HG03135 (cell line): ENCODE data around the gene RUSF1.
"Not testable (repeated sequence)": the region's sequence is repeated elsewhere in the genome, so short reads cannot be mapped to it uniquely, and the experiment has no call there.

Source experiments
- ATAC-seq: cut with Tn5 transposase; IDR thresholded peaks from one replicate; pipeline ENCODE4 v1.9.1; 2021; ENCODE audit warnings: mild to moderate bottlenecking, moderate library complexity; ENCODE audit not compliant: unreplicated experiment

The RUSF1 gene

DNA sequence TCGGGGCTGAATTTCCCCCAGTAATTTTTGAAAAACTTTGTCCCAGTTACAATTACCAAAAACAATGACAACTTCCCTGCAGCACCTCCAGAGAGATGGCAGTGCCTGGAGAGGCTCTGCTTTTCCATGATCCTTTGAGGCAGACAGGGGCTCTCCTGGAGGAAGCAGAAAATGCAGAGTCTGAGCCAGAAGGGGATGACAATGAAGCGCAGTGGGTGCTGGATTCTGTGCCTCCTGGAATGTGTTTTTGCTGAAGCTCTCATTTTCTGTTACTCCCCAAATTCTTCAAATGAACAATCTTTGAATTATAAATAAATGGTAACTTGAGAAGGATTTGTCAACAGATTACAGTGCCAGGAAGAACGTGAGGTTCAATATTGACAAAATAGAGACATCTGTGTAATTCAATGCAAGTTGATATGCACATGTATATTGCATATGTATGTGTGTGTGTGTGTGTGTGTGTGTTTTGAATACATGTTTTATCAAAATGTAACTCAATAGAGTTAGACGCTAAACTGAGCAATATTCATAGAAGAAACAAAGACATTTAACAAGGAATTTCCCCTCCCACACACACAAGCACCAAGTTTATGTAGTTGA, 9.7 kb upstream of the RUSF1 start:
- no peak for ATAC-seq

DNA sequence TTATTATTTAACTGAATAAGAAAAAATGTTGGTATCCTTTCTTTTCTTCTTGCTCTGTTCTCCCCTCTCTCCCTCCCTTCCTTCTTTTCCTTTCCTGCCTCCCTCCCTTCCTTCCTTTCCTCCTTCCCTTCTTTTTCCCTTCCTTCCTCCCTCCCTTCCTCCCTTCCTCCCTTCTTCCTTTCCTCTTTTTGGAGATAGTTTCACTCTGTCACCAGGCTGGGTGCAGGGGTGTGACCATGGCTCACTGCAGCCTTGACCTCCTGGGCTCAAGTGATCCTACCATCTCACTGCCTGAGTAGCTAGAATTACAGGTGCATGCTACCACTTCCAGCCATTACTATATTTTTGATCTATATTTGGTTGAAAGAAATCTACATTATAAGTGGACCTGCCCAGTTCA, 5.7 kb upstream of the RUSF1 start:
- no peak for ATAC-seq

DNA sequence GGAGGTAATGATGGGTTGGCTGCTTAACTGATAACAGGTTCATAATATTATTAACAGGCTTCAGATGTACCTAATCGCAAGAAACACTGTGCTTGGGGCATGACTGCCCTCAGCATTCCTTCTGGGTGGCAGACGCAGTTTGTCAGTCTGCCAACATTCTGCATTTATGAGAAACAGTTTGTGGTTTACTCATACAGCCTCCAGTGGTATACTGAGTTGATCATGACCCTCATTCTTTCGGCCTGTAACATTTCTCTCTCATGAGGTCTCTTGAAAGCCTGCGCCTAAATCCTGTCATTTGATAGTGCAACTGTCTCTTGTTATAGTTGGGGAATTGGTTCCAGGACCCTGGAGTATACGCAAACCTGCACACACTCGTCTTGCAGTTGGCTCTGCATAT, 4.9 kb upstream of the RUSF1 start:
- ATAC-seq, result no peak

DNA sequence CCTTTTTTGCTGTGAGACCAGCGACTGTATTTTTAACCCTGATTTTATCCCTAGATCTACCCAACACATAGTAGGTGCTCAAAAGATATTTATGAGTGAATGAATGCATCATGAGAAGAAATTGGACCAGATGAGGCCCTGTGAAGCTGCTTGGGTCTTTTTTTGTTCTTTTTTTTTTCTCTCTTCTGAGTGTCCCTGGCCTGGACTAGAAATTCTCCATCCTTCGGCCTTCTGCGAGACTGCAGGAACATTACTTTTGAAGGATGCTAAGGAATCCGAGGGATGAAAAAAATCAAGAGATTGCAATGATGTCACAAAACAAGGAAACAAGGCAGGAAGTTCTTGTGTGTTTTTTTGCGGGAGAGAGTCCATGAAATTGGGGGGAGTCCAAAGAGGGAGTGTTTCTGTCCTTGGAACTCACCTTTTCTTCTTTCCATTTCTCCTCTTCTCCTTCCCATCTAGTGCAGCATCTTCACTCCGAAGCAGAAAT, 560 bp upstream of the RUSF1 start:
- no peak for ATAC-seq

DNA sequence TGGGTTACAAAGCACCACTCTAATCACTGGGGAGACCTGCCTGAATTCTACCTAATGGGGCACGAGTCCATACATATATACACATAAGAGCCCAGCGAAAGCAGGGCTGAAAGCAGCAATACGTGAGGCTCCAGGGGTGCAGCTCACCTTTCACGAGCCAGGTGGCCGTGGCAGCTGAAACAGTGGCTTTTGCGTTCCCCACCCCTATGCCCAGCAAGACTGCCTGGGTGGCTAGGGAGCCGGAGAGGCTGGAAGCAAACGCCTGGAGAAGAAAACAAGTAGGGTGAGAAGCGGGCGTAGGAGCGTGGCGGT, 618 bp downstream of the RUSF1 start:
- peak; percentile 7 for ATAC-seq

DNA sequence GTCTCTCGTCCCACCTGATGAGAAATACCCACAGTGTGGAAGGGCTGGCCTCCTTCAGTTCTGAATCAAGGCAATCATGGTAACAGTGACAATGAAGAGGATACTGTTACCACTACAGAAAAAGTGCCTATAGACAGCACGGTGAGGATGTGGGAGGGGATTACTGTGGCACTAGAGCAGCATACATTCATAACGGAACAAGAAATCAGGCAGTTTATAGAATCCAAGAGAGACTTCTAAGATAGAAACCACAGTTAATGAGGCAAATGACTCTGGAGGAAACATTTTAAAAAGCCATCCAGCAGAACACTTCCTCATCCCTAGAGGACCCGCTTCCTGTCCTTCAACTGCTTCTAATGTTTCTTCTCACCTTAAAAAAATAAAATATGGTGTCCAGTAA, 2.7 kb downstream of the RUSF1 start:
- no peak for ATAC-seq

DNA sequence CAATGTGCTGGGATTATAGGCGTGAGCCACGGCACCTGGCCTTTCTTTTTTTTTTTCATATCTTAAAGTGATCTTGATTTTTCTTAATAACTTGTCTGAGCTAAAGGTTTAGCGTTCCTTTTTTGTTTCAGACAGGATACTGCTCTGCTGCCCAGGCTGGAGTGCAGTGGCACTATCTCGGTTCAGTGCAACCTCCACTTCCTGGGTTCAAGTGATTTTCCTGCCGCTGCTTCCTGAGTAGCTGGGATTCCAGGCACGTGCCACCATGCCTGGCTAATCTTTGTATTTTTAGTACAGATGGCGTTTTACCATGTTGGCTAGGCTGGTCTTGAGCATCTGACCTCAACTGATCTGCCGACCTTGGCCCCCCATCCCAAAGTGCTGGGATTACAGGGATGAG, 4.0 kb downstream of the RUSF1 start:
- ATAC-seq, result no peak

DNA sequence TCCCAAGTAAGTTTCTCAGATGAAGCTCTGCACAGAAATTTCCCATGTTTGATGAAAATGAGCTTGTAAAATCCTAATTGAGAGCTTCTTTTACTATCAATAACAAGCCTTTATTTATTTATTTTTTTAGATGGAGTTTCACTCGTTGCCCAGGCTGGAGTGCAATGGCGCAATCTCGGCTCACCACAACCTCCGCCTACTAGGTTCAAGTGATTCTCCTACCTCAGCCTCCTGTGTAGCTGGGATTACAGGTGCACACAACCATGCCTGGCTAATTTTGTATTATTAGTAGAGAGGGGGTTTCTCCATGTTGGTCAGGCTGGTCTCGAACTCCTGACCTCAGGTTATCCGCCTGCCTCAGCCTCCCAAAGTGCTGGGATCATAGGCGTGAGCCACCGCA, 4.6 kb downstream of the RUSF1 start:
- not testable (repeated sequence) for ATAC-seq

DNA sequence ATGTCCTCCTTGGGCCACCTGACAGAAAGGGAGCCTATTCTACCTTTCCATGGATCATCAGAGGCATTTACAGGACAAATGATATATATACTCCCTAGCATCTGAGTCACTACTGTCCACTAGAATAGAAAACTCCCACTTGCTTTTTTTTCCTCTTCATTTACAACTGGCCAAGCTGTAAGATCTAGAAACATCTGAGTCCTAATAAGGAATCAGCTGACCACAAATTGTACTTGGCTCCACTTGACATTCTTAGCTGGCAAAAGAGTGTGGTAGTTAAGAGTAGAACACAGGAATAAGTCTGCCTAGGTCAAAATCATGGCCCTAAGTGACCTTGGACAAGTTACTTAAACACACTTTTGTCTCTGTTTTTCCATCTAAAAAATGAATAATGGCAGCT, 5.2 kb downstream of the RUSF1 start:
- no peak for ATAC-seq

DNA sequence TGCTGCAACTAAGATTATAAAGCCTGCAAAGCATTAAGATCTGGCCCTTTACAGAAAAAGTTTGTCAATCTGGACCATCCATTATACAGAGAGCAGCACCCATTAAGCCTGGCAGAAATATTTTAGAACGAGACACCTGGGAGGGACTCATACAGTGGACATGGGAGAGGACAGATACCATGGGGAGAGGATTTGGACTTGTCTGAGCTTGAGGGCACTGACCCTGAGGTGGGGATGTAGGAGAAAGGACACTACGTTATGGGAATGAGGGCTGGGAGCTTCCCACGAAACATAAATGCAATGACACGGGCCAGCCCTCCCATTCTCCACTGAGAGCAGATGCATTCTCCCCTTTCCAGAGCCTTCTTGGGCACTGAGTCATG, 6.2 kb downstream of the RUSF1 start:
- no peak for ATAC-seq

DNA sequence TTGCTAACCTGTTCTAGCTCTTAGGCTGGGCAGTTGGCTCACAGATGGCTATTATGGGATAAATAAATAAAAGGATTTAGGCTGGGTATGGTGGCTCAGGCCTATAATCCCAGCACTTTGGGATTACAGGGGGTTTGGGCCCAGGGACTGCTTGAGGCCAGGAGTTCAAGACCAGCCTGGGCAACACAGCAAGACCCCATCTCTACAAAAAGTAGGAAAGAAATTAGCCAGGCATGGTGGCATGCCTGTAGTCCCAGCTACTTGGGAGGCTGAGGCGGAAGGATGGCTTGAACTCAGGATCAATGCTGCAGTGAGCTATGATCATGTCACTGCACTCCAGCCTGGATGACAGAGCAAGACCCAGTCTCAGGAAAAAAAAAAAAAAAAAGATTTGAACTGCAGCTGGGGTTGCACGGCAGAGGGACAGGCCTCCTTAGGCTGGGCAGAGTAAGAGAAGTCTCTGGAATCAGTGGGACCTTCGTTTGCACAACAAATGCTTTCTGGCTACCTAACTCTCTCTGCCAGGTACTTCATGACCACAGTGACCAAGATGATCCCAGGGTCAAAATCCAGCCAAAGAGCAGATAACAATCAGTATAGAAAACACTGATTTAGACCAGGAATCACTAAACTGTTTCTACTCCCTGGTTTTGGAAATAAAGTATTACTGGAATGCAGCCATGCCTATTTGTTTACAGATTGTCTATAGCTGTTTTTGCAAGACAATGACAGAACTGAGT, 6.8 kb downstream of the RUSF1 start:
- no peak for ATAC-seq

DNA sequence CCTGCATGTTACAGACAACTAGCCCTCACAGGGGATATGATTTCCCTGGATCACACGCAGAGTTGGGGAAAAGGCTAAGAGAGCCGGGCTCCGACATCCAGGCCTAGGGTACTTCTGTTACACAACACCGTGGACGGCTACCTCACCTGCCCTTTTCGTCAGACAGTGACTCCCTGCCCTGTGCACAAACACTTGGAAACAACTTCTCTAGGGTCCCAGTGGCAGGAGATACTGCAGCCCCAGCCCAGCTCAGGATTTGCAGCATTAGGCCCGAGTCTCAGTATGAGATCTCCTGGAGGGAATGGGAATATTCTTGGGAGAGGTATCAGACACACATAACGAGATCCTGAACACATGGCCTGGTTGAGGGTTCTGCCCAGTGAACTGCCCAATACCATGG, 8.3 kb downstream of the RUSF1 start:
- ATAC-seq, result no peak

DNA sequence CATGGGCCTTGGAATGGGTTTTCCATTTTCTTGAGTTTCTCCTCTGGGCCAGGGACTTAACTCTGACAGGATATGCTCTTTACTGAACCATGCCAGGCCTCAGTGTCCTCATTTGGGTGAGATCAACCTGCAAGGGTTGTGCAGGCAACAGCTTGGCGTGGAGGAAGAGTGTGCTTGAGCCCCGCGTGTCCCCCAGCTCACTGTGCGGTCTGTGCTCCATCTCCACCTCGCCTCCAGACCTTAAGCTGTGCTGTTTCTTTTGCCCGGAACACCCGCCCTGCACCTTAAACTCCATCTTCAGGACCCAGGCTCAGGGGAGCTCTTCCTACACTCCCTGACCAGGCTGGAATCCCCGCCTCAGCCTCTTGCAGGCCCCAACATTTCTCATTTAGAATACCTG, 9.7 kb downstream of the RUSF1 start:
- ATAC-seq, result no peak

DNA sequence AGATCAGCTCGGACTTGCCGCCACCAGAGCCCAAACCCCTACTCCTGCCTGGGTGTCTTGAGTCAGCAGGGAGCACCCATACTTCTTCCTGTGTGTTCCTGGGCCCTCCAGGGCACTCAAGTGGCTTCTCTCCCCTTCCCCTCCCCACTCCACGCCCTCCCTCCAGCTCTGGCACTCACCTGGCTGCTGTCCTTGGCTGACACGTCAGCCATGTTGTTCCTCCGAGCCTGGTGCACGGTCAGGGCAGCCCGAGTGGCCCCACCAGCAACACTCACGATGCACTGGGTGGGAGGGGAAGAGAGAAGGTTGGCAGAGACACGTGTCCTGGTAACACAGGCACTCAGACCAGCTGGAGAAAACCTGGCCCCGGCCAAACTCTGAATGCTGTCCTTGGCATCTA, 11.5 kb downstream of the RUSF1 start:
- ATAC-seq, result no peak

DNA sequence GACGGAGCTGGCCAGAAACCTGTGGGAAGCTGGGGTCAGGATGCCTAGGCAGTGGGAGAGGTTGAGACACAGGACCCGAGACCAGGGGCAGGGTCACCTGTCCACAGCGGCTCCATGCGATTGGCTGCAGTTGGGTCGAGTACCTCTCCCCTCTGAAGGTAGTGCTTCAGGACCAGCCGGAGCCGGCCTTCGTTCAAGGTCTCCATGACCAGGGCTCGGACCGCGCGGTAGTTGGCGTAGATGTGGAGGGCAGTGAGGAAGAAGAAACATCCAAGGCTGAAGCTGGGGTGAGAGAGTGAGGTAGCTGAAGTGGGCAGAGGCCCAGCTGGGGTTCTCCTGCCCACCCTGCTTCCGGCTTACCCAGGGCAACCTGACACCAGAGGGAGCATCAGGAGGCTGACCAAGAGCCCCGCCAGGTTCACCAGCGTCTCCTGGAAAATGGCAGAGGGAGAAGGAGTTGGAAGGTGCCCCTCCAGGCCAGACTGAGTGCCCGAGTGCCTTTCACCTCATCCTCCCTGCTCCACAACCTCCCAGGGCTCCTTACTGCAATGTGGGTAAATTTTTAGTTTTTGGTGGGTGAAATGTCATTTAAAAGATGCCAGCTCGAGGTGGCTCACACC, 14.6 kb downstream of the RUSF1 start:
- no peak for ATAC-seq

DNA sequence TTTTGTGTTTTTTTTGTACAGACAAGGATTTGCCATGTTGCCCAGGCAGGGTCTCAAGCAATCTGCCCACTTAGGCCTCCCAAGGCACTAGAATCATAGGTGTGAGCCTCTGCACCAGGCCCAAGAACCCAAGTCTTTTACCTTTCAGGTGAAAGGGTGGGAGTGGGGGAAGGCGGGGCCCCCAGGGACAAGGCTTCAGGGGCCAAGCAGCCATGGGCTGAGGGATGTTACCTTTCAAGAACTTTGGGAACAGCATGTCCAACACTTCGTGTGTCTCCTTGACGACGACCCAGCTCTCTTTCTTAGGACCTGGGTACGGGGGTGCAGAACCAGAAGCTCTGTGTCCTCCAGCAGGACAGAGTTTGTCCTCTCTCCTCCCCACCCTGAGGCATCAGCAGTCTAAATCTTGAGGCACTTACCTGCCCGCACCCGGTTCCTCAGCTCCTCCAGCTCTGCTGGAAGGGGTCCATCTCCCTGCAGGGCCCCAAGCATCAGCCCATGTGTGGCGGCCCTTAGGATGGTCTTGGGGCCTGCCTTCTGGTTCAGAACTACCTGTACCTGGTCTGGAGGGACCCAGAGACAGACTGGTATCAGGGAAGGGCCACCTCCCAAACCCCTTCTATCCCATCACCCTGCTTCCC, 16.3 kb downstream of the RUSF1 start:
- ATAC-seq, result no peak

DNA sequence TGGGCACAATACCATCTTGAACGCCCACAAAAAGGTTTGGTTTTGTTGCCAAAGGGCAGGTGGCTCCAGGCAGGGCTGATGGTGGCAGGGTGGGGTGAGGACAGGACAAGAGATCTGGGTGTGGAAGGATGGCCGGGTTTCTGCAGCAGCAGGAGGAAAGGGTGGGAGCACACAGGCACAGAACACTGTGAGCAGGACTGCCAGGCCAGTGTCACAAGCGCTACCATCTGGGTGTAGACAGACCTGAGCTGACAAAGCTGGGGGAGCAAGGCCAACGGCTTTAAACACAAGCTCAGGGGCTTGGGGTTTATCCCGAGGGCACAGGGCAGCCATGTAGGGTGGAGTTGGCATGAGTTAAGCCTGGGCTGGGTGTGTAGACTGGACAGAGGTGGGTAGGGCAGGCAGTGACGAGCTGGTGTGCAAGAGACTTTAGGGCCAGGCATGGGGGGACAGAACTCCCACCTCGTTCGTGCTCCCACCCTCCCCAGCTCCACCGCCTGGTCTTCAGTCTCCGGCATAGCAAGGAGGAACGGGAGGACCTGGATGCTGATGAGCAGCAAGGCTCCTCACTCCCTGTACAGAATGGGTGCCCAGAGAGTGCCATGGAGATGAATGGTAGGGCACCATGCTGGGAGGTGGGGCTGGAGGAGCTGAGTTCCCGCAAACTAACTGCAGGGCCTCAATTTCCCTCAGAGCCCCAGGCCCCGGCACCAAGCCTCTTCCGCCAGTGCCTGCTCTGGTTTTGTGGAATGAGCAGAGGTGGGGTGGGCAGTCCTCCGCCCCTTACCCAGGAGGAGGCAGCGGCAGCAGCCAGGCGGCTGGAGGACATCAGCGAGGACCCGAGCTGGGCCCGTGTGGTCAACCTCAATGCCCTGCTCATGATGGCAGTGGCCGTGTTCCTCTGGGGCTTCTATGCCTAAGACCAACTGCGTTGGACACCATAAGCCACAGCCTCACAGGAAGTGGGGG, 18.3 kb downstream of the RUSF1 start:
- no peak for ATAC-seq

DNA sequence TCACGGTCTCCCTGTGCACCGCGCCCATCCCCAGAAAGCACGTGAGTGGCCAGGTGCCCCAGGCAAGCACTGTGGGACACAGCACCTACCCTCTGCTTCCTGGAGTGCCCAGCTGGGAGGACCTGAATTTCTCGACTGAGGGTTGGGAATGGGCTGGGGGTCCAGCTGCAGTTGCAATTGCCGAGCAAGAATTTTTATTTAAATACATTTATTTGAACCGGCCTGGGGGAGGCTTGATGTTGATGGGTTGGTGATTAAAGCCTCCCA, 19.0 kb downstream of the RUSF1 start:
- ATAC-seq, result no peak

DNA sequence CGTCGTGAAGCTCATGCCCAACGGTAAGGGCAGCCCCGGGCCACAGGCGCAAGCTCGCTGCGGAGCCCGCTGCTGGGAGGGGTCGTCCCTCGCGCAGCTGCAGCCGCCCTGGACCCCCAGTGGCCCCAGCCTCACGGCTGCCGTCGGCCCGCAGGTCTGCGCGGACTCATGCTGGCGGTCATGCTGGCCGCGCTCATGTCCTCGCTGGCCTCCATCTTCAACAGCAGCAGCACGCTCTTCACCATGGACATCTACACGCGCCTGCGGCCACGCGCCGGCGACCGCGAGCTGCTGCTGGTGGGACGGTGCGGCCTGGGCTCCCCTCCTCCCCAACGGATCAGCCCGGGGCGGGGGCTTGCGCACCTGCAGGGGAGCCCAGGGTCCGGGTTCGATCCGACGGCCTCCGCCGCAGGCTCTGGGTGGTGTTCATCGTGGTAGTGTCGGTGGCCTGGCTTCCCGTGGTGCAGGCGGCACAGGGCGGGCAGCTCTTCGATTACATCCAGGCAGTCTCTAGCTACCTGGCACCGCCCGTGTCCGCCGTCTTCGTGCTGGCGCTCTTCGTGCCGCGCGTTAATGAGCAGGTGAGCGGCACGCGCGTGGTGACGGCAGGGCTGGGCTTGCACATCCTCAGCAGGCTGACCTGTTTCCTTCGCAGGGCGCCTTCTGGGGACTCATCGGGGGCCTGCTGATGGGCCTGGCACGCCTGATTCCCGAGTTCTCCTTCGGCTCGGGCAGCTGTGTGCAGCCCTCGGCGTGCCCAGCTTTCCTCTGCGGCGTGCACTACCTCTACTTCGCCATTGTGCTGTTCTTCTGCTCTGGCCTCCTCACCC, 19.5 kb downstream of the RUSF1 start:
- no peak for ATAC-seq

DNA sequence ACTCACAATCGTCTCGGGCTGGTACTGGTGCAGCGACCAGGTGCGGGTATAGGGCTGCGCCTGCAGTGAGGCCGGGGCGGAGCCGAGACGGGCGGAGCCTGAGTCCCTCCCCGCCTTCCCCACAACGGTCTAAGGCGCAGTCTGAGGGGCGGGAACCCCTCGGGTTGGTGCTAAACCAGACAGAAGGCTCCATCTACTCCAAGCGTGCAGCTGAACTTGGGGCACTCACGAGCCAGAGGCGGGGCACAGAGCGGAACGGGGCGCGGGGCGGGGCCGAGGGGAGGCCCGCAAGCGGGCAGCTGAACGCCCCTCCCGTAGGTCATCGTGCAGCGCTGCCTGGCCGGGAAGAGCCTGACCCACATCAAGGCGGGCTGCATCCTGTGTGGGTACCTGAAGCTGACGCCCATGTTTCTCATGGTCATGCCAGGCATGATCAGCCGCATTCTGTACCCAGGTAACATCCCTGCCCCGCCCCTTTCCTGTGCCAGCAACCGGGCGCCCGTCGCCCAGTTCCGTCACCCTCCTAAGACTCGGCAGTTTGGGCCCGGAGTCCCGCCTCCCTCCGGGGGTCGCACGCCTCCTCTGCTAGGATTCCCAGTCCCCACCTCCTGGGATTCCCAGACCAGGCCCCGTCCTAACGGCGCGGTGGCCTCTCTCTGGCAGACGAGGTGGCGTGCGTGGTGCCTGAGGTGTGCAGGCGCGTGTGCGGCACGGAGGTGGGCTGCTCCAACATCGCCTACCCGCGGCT, 20.3 kb downstream of the RUSF1 start:
- peak; percentile 86 for ATAC-seq
